Prostate gland (tissue), 2 donors: ENCODE results near the gene SYNPO.

ENCODE experiments used
- POLR2A ChIP-seq: fragments of 450-650 bp; IDR thresholded peaks from one replicate; pipeline ENCODE4 v1.6.1; 2016; ENCODE audit warnings: antibody characterized with exemption, mild to moderate bottlenecking
- TF ChIP-seq, protein P1 (sequence below), 4 experiments: fragments of 200-600 bp in 2 of 4; fragments of 450-650 bp in 2 of 4; sonication (generic) in 2 of 4; IDR thresholded peaks; 1 replicate in 3 of 4; 2 replicates in 1 of 4; pipeline ENCODE4 v1.5.1; 2016 to 2019; ENCODE audit warnings: antibody characterized with exemption in 4 of 4, mild to moderate bottlenecking in 2 of 4, moderate library complexity in 2 of 4

DNA sequence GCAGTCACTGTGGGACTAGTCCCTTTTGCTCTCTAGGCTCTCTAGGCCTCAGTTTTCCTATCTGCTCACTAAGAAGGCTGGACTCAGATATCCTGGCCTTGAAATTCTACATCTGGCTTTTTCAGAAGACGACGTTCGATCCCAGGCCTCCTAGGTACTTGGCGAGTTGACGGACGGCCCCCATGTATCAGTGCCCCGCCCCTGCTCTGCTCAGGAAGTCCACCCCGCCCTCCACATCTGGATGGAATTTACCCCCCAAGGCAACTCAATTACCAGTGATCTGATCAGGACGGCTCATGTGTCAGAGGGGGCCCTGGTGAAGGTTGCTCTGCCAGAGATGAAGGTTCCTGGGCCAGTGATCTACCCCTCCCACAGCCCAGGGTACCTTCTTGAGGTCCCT, 44.1 kb upstream of the SYNPO start:
- TF ChIP-seq, protein P1, sequence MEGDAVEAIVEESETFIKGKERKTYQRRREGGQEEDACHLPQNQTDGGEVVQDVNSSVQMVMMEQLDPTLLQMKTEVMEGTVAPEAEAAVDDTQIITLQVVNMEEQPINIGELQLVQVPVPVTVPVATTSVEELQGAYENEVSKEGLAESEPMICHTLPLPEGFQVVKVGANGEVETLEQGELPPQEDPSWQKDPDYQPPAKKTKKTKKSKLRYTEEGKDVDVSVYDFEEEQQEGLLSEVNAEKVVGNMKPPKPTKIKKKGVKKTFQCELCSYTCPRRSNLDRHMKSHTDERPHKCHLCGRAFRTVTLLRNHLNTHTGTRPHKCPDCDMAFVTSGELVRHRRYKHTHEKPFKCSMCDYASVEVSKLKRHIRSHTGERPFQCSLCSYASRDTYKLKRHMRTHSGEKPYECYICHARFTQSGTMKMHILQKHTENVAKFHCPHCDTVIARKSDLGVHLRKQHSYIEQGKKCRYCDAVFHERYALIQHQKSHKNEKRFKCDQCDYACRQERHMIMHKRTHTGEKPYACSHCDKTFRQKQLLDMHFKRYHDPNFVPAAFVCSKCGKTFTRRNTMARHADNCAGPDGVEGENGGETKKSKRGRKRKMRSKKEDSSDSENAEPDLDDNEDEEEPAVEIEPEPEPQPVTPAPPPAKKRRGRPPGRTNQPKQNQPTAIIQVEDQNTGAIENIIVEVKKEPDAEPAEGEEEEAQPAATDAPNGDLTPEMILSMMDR (IDR thresholded peaks at IDR 0.05): no peak
- TF ChIP-seq POLR2A: no peak
